Neural crest cell (in vitro differentiated cells): ENCODE results near the gene TPX2. TPM values are rescaled to one million over a fixed set of nuclear protein-coding genes. Genes with fewer than 3 reads are reported as not detected.

ENCODE experiments used
- DNase-seq: peaks from one replicate; pipeline ENCODE4 v3.0.0; 2021; ENCODE audit warnings: low read depth, mixed read lengths, low spot score
- H3K27ac Mint-ChIP-seq: one replicate; pipeline ENCODE4 v1.8.0; 2021; ENCODE audit warnings: mild to moderate bottlenecking, mixed read lengths; ENCODE audit not compliant: unreplicated experiment
- H3K27me3 Mint-ChIP-seq: 2 replicates; pipeline ENCODE4 v1.8.0; 2021; ENCODE audit warnings: low read depth, mild to moderate bottlenecking, mixed read lengths
- H3K36me3 Mint-ChIP-seq: 2 replicates; pipeline ENCODE4 v1.8.0; 2021; ENCODE audit warnings: low read depth, mild to moderate bottlenecking, mixed read lengths
- H3K4me1 Mint-ChIP-seq: 2 replicates; pipeline ENCODE4 v1.8.0; 2021; ENCODE audit warnings: mixed read lengths
- H3K4me3 Mint-ChIP-seq: one replicate; pipeline ENCODE4 v1.8.0; 2021; ENCODE audit warnings: mild to moderate bottlenecking, mixed read lengths
- H3K9me3 Mint-ChIP-seq: 2 replicates; pipeline ENCODE4 v1.8.0; 2021; ENCODE audit warnings: mixed read lengths
- CTCF ChIP-seq: fragments of 200-600 bp; sonication (generic); conservative IDR thresholded peaks from 2 replicates; pipeline ENCODE4 v1.5.0; 2021; ENCODE audit warnings: antibody characterized with exemption, mild to moderate bottlenecking
- total RNA-seq: library from RNA; stranded (reverse); gene quantifications from 2 replicates; pipeline ENCODE4 v1.2.1, GENCODE V29; 2021

TPX2 gene
- total RNA-seq, 1 donor from 2014 or later, result 208 TPM

- no peak overlapping the region for H3K4me3 Mint-ChIP-seq
- peaks cover 39% of the 10 kb centered on the region for H3K4me1 Mint-ChIP-seq
- H3K27me3 Mint-ChIP-seq, result no peaks in the 10 kb centered on the region
- no peak for TF ChIP-seq CTCF
- H3K36me3 Mint-ChIP-seq, result peaks cover 18% of the 10 kb centered on the region
- no peak overlapping the region for H3K27ac Mint-ChIP-seq
- H3K9me3 Mint-ChIP-seq, result no peaks in the 10 kb centered on the region
- DNase-seq, result no peak
Observed at GRCh38 chr20:31712112-31712553, 27.0 kb upstream of the TPX2 start.

GRCh38 chr20:31712564-31713311, 26.4 kb upstream of the TPX2 start:
- no peak for TF ChIP-seq CTCF
- H3K9me3 Mint-ChIP-seq, result no peaks in the 10 kb centered on the region
- H3K4me1 Mint-ChIP-seq, result peaks cover 44% of the 10 kb centered on the region
- peak; percentile 44 for DNase-seq
- peak overlapping the region; percentile 67 for H3K27ac Mint-ChIP-seq
- peaks cover 20% of the 10 kb centered on the region for H3K36me3 Mint-ChIP-seq
- H3K4me3 Mint-ChIP-seq, result peak overlapping the region; percentile 17
- no peaks in the 10 kb centered on the region for H3K27me3 Mint-ChIP-seq

GRCh38 chr20:31713312-31714273, 25.5 kb upstream of the TPX2 start:
- no peak for DNase-seq
- no peaks in the 10 kb centered on the region for H3K27me3 Mint-ChIP-seq
- H3K36me3 Mint-ChIP-seq, result peaks cover 23% of the 10 kb centered on the region
- H3K4me1 Mint-ChIP-seq, result peaks cover 47% of the 10 kb centered on the region
- H3K4me3 Mint-ChIP-seq, result peak overlapping the region; percentile 17
- H3K9me3 Mint-ChIP-seq, result no peaks in the 10 kb centered on the region
- H3K27ac Mint-ChIP-seq, result peak overlapping the region; percentile 67
- no peak for TF ChIP-seq CTCF

- no peaks in the 10 kb centered on the region for H3K9me3 Mint-ChIP-seq
- H3K27ac Mint-ChIP-seq, result peak overlapping the region; percentile 51
- TF ChIP-seq CTCF, result no peak
- no peaks in the 10 kb centered on the region for H3K27me3 Mint-ChIP-seq
- H3K36me3 Mint-ChIP-seq, result peaks cover 29% of the 10 kb centered on the region
- no peak overlapping the region for H3K4me3 Mint-ChIP-seq
- H3K4me1 Mint-ChIP-seq, result peaks cover 63% of the 10 kb centered on the region
- DNase-seq, result no peak
Observed at GRCh38 chr20:31715766-31716165, 23.3 kb upstream of the TPX2 start.

GRCh38 chr20:31716351-31716750, 22.7 kb upstream of the TPX2 start:
- Mint-ChIP-seq H3K4me1 (peaks cover 63% of the 10 kb centered on the region), H3K9me3 (no peaks in the 10 kb centered on the region), H3K4me3 (no peak overlapping the region), H3K27ac (no peak overlapping the region), H3K27me3 (no peaks in the 10 kb centered on the region), H3K36me3 (peaks cover 33% of the 10 kb centered on the region)
- no peak for TF ChIP-seq CTCF
- DNase-seq, result no peak
